ENCODE results near the gene RIC1. TPM values are rescaled to one million over a fixed set of nuclear protein-coding genes. Genes with fewer than 3 reads are reported as not detected.

The RIC1 gene
- total RNA-seq, 1 donor from 2014 or later, result 46.2 TPM

Other genes starting within 250 kb of the RIC1 start
- gene PLGRKT, start 191.2 kb upstream of the RIC1 start, total RNA-seq, result 19.8 and 53.1 TPM in 2 replicates
- 9.8 and 20.7 TPM in 2 replicates for gene CD274, start 178.6 kb upstream of the RIC1 start, total RNA-seq
- 1.9 and 6.1 TPM in 2 replicates for gene PDCD1LG2, start 118.6 kb upstream of the RIC1 start, total RNA-seq
- gene ERMP1, start 204.0 kb downstream of the RIC1 start, total RNA-seq, result 29.9 and 177 TPM in 2 replicates

Data from renal cortical epithelial cell (primary cell).